ENCODE data around the gene DAAM1.

GRCh38 chr14:59148334-59148900 lies 40.0 kb upstream of the DAAM1 start:
- TF ChIP-seq CTCF (conservative IDR thresholded peaks at IDR 0.05 in 1 of 2, IDR thresholded peaks at IDR 0.05 in 1 of 2; ENCODE audit: extremely low read depth in 1 of 2, insufficient read depth in 1 of 2, low read depth in 1 of 2, low read length in 2 of 2) (no peak), EZH2 (IDR thresholded peaks at IDR 0.05; ENCODE audit: borderline replicate concordance, low read length) (no peak)
